Mesenchymal stem cell (in vitro differentiated cells and primary cell): ENCODE data around the gene ZGRF1.

ENCODE experiments used
- DNase-seq: peaks from one replicate; pipeline ENCODE4 v3.0.0-alpha.2; 2013
- H2AFZ ChIP-seq: one replicate; pipeline ENCODE4 v1.6.1; 2013; ENCODE audit warnings: low read depth, mild to moderate bottlenecking, control low read depth, inconsistent platforms, low read length, moderate library complexity
- H2AK5ac ChIP-seq: 2 replicates; pipeline ENCODE4 v1.6.1; 2013; ENCODE audit warnings: low read length, moderate library complexity, mild to moderate bottlenecking, inconsistent platforms; ENCODE audit not compliant: severe bottlenecking
- H2BK120ac ChIP-seq: one replicate; pipeline ENCODE4 v1.6.1; 2013; ENCODE audit warnings: low read depth, mild to moderate bottlenecking, inconsistent platforms, low read length, moderate library complexity
- H2BK12ac ChIP-seq, 2 experiments: one replicate each; pipeline ENCODE4 v1.6.1; 2013; ENCODE audit warnings: inconsistent platforms in 2 of 2, low read length in 2 of 2, mild to moderate bottlenecking in 2 of 2, moderate library complexity in 2 of 2, control low read depth in 1 of 2
- H2BK15ac ChIP-seq: one replicate; pipeline ENCODE4 v1.6.1; 2013; ENCODE audit warnings: mild to moderate bottlenecking, low read depth, inconsistent platforms; ENCODE audit not compliant: poor library complexity, severe bottlenecking
- H2BK5ac ChIP-seq: 2 replicates; pipeline ENCODE4 v1.6.1; 2013; ENCODE audit warnings: low read depth, mild to moderate bottlenecking, low read length, control low read depth, inconsistent platforms; ENCODE audit not compliant: poor library complexity, severe bottlenecking
- H3K14ac ChIP-seq, 2 experiments: one replicate each; pipeline ENCODE4 v1.6.1; 2013; ENCODE audit warnings: inconsistent platforms in 2 of 2, low read length in 2 of 2, control low read depth in 1 of 2, mild to moderate bottlenecking in 1 of 2, moderate library complexity in 1 of 2
- H3K18ac ChIP-seq, 2 experiments: one replicate each; pipeline ENCODE4 v1.6.1; 2013; ENCODE audit warnings: inconsistent platforms in 2 of 2, low read length in 2 of 2, control low read depth in 1 of 2, low read depth in 1 of 2, mild to moderate bottlenecking in 1 of 2
- H3K23ac ChIP-seq, 2 experiments: one replicate each; pipeline ENCODE4 v1.6.1; 2013; ENCODE audit warnings: inconsistent platforms in 2 of 2, low read length in 2 of 2, mild to moderate bottlenecking in 2 of 2, moderate library complexity in 2 of 2, control low read depth in 1 of 2
- H3K27ac ChIP-seq: 2 replicates; pipeline ENCODE4 v1.5.1; 2013; ENCODE audit warnings: mild to moderate bottlenecking, moderate library complexity, low read length, control low read depth, inconsistent platforms; ENCODE audit not compliant: poor library complexity, severe bottlenecking
- H3K27me3 ChIP-seq, 2 experiments: 2 replicates each; pipeline versions ENCODE4 v1.6.1 to v1.7.0; 2013; ENCODE audit warnings: low read length in 2 of 2, mild to moderate bottlenecking in 2 of 2, moderate library complexity in 2 of 2, control low read depth in 1 of 2, inconsistent platforms in 1 of 2; ENCODE audit not compliant: control insufficient read depth in 1 of 2, insufficient read depth in 1 of 2
- H3K36me3 ChIP-seq, 2 experiments: 2 replicates each; pipeline versions ENCODE4 v1.6.1 to v1.7.0; 2013; ENCODE audit warnings: low read length in 2 of 2, control low read depth in 1 of 2, inconsistent platforms in 1 of 2, low read depth in 1 of 2, mild to moderate bottlenecking in 1 of 2; ENCODE audit not compliant: insufficient read depth in 2 of 2, control insufficient read depth in 1 of 2
- H3K4ac ChIP-seq, 2 experiments: one replicate each; pipeline ENCODE4 v1.6.1; 2013; ENCODE audit warnings: inconsistent platforms in 2 of 2, low read length in 2 of 2, mild to moderate bottlenecking in 2 of 2, moderate library complexity in 2 of 2, control low read depth in 1 of 2, low read depth in 1 of 2
- H3K4me1 ChIP-seq: 2 replicates; pipeline ENCODE4 v1.6.1; 2013; ENCODE audit warnings: low read depth, low read length, control low read depth; ENCODE audit not compliant: control insufficient read depth, insufficient read depth
- H3K4me2 ChIP-seq: 2 replicates; pipeline ENCODE4 v1.6.1; 2013; ENCODE audit warnings: low read length, mild to moderate bottlenecking, inconsistent platforms; ENCODE audit not compliant: poor library complexity, severe bottlenecking
- H3K4me3 ChIP-seq, 2 experiments: 2 replicates each; pipeline versions ENCODE4 v1.5.1 to v1.7.0; 2013; ENCODE audit warnings: low read length in 2 of 2, mild to moderate bottlenecking in 2 of 2, control low read depth in 1 of 2, low read depth in 1 of 2; ENCODE audit not compliant: insufficient read depth in 1 of 2
- H3K79me1 ChIP-seq: replicated peaks from 2 replicates; pipeline ENCODE4 v1.6.1; 2013; ENCODE audit warnings: mild to moderate bottlenecking, control low read depth, low read length, inconsistent platforms; ENCODE audit not compliant: poor library complexity, severe bottlenecking
- H3K9ac ChIP-seq: 2 replicates; pipeline ENCODE4 v1.7.0; 2013; ENCODE audit warnings: mild to moderate bottlenecking, low read length, moderate library complexity
- H3K9me3 ChIP-seq: 2 replicates; pipeline ENCODE4 v1.7.0; 2013; ENCODE audit warnings: mild to moderate bottlenecking, low read length; ENCODE audit not compliant: control insufficient read depth
- H4K8ac ChIP-seq: one replicate; pipeline ENCODE4 v1.6.1; 2013; ENCODE audit warnings: inconsistent platforms, mild to moderate bottlenecking, low read length, moderate library complexity
- H4K91ac ChIP-seq: one replicate; pipeline ENCODE4 v1.6.1; 2013; ENCODE audit warnings: mild to moderate bottlenecking, low read length, inconsistent platforms
- WGBS: methylation state at CpG from one replicate; pipeline ENCODE4 v1.1.7; 2013; ENCODE audit warnings: mixed read lengths; 5-methylcytosine and 5-hydroxymethylcytosine counted together

Gene ZGRF1

DNA sequence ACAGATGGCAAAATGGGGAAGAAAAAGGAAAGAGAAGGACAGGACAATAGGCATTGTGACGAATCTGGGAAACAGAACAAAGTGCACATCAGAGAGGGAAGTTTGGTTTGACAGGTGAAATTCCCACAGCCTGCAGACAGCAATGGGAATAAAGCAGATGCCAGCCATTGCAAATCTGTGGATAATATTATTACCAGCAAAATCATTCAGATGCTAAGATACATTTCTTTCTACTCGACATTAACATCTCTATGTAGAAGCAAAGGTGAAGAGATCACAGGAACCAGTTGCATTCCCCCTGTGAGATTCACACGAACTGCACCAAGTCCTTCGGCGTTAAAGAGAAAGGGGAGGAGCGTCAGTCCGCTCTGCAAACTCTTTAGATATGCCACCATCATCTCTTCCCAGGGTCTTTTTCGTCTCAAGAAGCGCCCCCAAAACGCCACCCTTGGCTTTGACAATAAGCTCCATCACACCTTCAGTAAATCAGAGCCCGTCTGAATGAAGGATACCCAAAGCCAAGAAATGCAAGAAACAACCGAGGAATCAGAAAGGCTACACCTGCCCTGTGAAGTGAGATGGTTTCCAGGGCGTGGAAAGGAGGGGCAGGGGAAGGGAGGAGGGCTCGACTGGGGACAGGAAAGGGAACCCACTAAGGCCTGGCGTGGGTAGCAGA, 122.6 kb downstream of the ZGRF1 start:
- no peak overlapping the region for H4K8ac ChIP-seq
- 1% methylated on average over 15 of the region's 15 CpGs for WGBS
- no peak overlapping the region for H3K23ac ChIP-seq
- no peak overlapping the region for H2AK5ac ChIP-seq
- no peak overlapping the region for H2BK120ac ChIP-seq
- no peaks in the 10 kb centered on the region for H3K79me1 ChIP-seq
- no peak overlapping the region for H3K18ac ChIP-seq
- no peak for DNase-seq
- H2BK12ac ChIP-seq: no peak overlapping the region
- no peak overlapping the region for H3K27ac ChIP-seq
- H3K9me3 ChIP-seq: peaks cover 3% of the 10 kb centered on the region
- no peaks in the 10 kb centered on the region for H3K36me3 ChIP-seq
- H3K9ac ChIP-seq: no peak overlapping the region
- no peak overlapping the region for H2BK15ac ChIP-seq
- H3K14ac ChIP-seq: no peak overlapping the region
- no peak overlapping the region for H2BK5ac ChIP-seq
- H2AFZ ChIP-seq: no peak overlapping the region
- peaks cover 90 to 95% of the 10 kb centered on the region in 2 experiments for H3K27me3 ChIP-seq
- no peak overlapping the region for H3K4me3 ChIP-seq
- no peak overlapping the region for H3K4me2 ChIP-seq
- H4K91ac ChIP-seq: no peak overlapping the region
- peaks cover 46% of the 10 kb centered on the region for H3K4me1 ChIP-seq
- H3K4ac ChIP-seq: no peak overlapping the region

- Histone ChIP-seq H2AFZ (no peak overlapping the region), H3K23ac (no peak overlapping the region), H3K14ac (no peak overlapping the region), H3K9ac (no peak overlapping the region), H3K18ac (no peak overlapping the region), H2BK15ac (no peak overlapping the region), H2BK120ac (no peak overlapping the region), H3K9me3 (peaks cover 3% of the 10 kb centered on the region), H3K36me3 (no peaks in the 10 kb centered on the region), H3K4me2 (no peak overlapping the region), H3K79me1 (no peaks in the 10 kb centered on the region), H2AK5ac (no peak overlapping the region), H4K8ac (no peak overlapping the region), H2BK5ac (no peak overlapping the region), H3K27ac (no peak overlapping the region), H2BK12ac (no peak overlapping the region), H3K27me3 (peaks cover 86 to 93% of the 10 kb centered on the region in 2 experiments), H3K4ac (no peak overlapping the region), H4K91ac (no peak overlapping the region), H3K4me1 (peaks cover 43% of the 10 kb centered on the region), H3K4me3 (no peak overlapping the region)
- no peak for DNase-seq
- 22% methylated on average over 3 of the region's 4 CpGs for WGBS
Measured at GRCh38 chr4:112511803-112512118, 124.9 kb downstream of the ZGRF1 start.

DNA sequence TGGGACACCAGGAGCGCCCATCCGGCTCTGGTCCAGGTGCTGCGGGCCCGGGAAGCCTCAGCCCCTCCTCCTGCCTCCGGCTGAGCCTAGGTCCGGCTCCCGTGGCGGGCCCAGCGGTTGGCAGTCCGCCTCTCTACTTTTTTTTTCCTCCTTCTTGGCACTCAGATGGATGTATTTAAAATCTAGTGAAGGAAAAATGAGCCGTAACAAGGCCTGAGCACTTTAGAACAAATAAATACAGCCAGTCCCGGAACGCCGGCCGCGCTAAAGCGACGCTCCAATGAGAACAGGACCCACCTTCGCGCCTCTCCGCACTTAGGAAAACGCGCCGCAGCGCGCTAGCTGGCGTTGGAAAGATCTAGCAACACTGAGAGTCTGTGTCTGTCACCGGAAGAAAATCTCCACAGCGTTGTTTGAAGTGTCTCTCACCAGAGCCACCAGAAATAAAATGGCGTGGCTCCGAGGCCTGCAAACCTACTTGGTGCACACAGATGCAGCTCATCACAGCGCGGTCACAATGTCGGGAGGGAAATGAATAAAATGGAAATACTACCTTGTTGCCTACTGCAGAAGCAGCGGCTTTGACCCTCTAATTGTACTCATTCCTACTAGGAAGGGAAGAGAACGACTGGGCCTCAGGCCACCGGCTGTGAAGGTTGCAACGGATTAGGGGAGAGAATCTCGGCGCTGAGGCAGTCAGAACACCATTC, 125.5 kb downstream of the ZGRF1 start:
- H2AFZ ChIP-seq: no peak overlapping the region
- H3K79me1 ChIP-seq: no peaks in the 10 kb centered on the region
- H3K23ac ChIP-seq: no peak overlapping the region
- no peak overlapping the region for H4K8ac ChIP-seq
- H3K14ac ChIP-seq: no peak overlapping the region
- H4K91ac ChIP-seq: no peak overlapping the region
- H2AK5ac ChIP-seq: no peak overlapping the region
- H2BK120ac ChIP-seq: no peak overlapping the region
- peak overlapping the region; percentile 5 to 67 for H3K4me3 ChIP-seq
- H2BK5ac ChIP-seq: no peak overlapping the region
- H3K4me2 ChIP-seq: peak overlapping the region; percentile 70
- no peak overlapping the region for H3K9ac ChIP-seq
- H3K36me3 ChIP-seq: no peaks in the 10 kb centered on the region
- H3K18ac ChIP-seq: no peak overlapping the region
- H3K4me1 ChIP-seq: peaks cover 38% of the 10 kb centered on the region
- H2BK15ac ChIP-seq: no peak overlapping the region
- 4% methylated on average over 35 of the region's 40 CpGs for WGBS
- H3K4ac ChIP-seq: no peak overlapping the region
- peaks cover 3% of the 10 kb centered on the region for H3K9me3 ChIP-seq
- H3K27ac ChIP-seq: no peak overlapping the region
- H2BK12ac ChIP-seq: no peak overlapping the region
- H3K27me3 ChIP-seq: peaks cover 87 to 93% of the 10 kb centered on the region in 2 experiments
- DNase-seq: no peak

DNA sequence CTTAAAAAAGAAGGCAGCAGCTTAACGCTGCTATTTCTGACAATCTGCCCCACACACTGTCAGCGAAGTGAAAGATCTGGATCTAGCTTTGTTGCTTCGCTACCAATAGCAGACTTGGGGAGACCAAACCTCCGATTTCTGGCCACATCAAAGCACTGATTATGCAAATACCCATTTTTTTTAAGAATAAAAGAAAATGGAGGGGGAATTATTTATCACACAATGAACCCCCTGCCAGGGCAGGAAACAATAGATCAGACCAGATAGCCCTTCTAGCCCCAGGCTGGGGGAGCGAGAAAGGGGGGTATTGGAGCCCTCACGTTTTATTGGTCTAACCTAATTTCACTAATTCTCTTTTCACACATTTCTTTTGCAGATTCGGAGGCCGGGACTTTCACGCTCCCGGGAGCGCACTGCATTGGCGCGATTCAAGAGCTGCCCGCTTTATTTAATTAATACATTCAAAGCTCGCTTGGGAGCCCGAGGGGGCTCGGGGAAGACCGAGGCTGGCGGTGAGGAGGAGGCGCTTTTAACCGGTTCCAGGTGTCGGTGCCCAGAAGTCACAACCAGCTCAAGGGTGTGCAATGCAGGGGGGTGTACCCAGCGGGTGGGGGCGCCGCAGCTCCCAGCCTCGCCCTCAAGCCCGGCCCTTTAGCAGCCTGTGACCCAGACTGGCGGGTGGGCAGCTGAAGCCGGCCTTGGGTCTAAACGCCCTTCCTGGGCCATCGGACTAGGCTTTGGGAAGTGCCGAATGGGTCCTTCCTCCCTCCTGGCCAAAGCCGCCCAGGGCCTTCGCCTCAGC, 126.2 kb downstream of the ZGRF1 start:
- no peak overlapping the region for H3K14ac ChIP-seq
- no peak overlapping the region for H3K27ac ChIP-seq
- no peak overlapping the region for H2BK12ac ChIP-seq
- H3K4me2 ChIP-seq: peak overlapping the region; percentile 70
- H4K91ac ChIP-seq: no peak overlapping the region
- H3K27me3 ChIP-seq: peaks cover 84 to 96% of the 10 kb centered on the region in 2 experiments
- H3K9me3 ChIP-seq: peaks cover 3% of the 10 kb centered on the region
- H3K4me3 ChIP-seq: peak overlapping the region; percentile 5 to 67
- H3K79me1 ChIP-seq: no peaks in the 10 kb centered on the region
- H3K4me1 ChIP-seq: peaks cover 32% of the 10 kb centered on the region
- no peak for DNase-seq
- H4K8ac ChIP-seq: no peak overlapping the region
- H2BK15ac ChIP-seq: no peak overlapping the region
- H2BK120ac ChIP-seq: no peak overlapping the region
- H3K4ac ChIP-seq: no peak overlapping the region
- no peak overlapping the region for H3K23ac ChIP-seq
- no peak overlapping the region for H3K18ac ChIP-seq
- no peak overlapping the region for H2AK5ac ChIP-seq
- H3K36me3 ChIP-seq: no peaks in the 10 kb centered on the region
- H2BK5ac ChIP-seq: no peak overlapping the region
- no peak overlapping the region for H2AFZ ChIP-seq
- no peak overlapping the region for H3K9ac ChIP-seq
- 3% methylated on average over 33 of the region's 34 CpGs for WGBS
